AG04449 (cell line): ENCODE results near the gene PIWIL1.

ENCODE experiments used
- CTCF ChIA-PET: fragments of 350-600 bp; formaldehyde crosslinking; extraction: SDS; loops from one replicate; lab custom pipeline; 2021; ENCODE audit warnings: antibody characterized with exemption; lab: Yijun Ruan, JAX
- POLR2A ChIA-PET: fragments of 400-600, 350-600 bp; formaldehyde crosslinking; extraction: SDS; loops from one replicate; lab custom pipeline; 2020; ENCODE audit warnings: antibody characterized with exemption, inconsistent platforms; lab: Yijun Ruan, JAX
- DNase-seq: peaks from one replicate; pipeline ENCODE4 v3.0.0-alpha.2; 2010; ENCODE audit warnings: low read depth, low spot score
- H3K4me3 ChIP-seq: 2 replicates; pipeline ENCODE4 v1.5.1; 2011; ENCODE audit warnings: low read depth, mild to moderate bottlenecking, control low read depth, low read length
- CTCF ChIP-seq: IDR thresholded peaks from one replicate; pipeline ENCODE4 v1.5.1; 2011; ENCODE audit warnings: mild to moderate bottlenecking, moderate library complexity, low read length, control low read depth, inconsistent platforms; ENCODE audit not compliant: insufficient read depth; ENCODE audit errors: missing control alignments

The PIWIL1 gene

GRCh38 chr12:130350715-130351114 lies 13.0 kb downstream of the PIWIL1 start:
- no peak for DNase-seq
- ChIA-PET CTCF (no interaction called here), POLR2A (no interaction called here)
- no peak for TF ChIP-seq CTCF
- H3K4me3 ChIP-seq: no peak overlapping the region

GRCh38 chr12:130351326-130351725 lies 13.6 kb downstream of the PIWIL1 start:
- ChIA-PET POLR2A (no interaction called here), CTCF (no interaction called here)
- no peak overlapping the region for H3K4me3 ChIP-seq
- no peak for DNase-seq
- TF ChIP-seq CTCF: no peak

GRCh38 chr12:130353081-130353480 lies 15.4 kb downstream of the PIWIL1 start:
- H3K4me3 ChIP-seq: no peak overlapping the region
- no peak for DNase-seq
- ChIA-PET CTCF (no interaction called here), POLR2A (no interaction called here)
- TF ChIP-seq CTCF: no peak

- DNase-seq: no peak
- H3K4me3 ChIP-seq: no peak overlapping the region
- ChIA-PET CTCF (no interaction called here), POLR2A (no interaction called here)
- TF ChIP-seq CTCF: no peak
Observed at GRCh38 chr12:130354407-130354806, 16.7 kb downstream of the PIWIL1 start.

- H3K4me3 ChIP-seq: no peak overlapping the region
- POLR2A ChIA-PET: no interaction called here
- CTCF ChIA-PET: no interaction called here
- no peak for TF ChIP-seq CTCF
- DNase-seq: no peak
Observed at GRCh38 chr12:130356222-130356621, 18.5 kb downstream of the PIWIL1 start.

GRCh38 chr12:130357241-130357640 lies 19.6 kb downstream of the PIWIL1 start:
- TF ChIP-seq CTCF: no peak
- CTCF ChIA-PET: no interaction called here
- POLR2A ChIA-PET: no interaction called here
- no peak overlapping the region for H3K4me3 ChIP-seq
- DNase-seq: no peak
